ENCODE data around the gene AHRR.

The AHRR gene

DNA sequence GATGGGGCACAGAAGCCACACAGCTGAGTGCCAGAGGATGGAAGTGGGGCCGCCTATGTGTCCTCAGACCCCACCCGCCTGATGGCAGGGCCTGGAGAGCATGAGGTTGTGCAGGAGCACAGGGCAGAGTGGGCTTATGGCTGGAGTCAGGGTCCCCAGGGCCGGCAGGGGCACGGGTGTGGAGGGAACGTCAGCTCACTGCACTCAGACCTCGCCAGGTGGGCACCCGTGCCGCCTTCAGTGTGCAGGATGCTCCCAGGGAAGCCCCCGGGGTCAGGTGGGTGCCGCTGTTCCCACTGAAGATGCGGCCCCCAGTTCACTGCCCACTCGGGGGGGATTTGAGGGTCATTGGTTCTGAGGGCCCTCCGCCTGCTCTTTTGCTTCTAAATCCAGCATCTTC, 156.4 kb downstream of the AHRR start:
- Histone ChIP-seq H3K27ac (ENCODE audit: low read depth, low read length, severe bottlenecking) (no peak overlapping the region), H3K4me3 (ENCODE audit: extremely low read depth, insufficient read depth, low read length, poor library complexity, severe bottlenecking) (no peak overlapping the region), H3K9me3 (ENCODE audit: control insufficient read depth, low read length) (no peaks in the 10 kb centered on the region), H3K4me1 (ENCODE audit: control insufficient read depth, insufficient read depth, low read length, poor library complexity, severe bottlenecking) (peaks cover 6% of the 10 kb centered on the region), H3K36me3 (ENCODE audit: control insufficient read depth, insufficient read depth, low read length) (no peaks in the 10 kb centered on the region)
- WGBS, 2 experiments (ENCODE audit: insufficient coverage in 2 of 2), result 87 to 95% methylated on average over 12 to 13 of the region's 13 CpGs

DNA sequence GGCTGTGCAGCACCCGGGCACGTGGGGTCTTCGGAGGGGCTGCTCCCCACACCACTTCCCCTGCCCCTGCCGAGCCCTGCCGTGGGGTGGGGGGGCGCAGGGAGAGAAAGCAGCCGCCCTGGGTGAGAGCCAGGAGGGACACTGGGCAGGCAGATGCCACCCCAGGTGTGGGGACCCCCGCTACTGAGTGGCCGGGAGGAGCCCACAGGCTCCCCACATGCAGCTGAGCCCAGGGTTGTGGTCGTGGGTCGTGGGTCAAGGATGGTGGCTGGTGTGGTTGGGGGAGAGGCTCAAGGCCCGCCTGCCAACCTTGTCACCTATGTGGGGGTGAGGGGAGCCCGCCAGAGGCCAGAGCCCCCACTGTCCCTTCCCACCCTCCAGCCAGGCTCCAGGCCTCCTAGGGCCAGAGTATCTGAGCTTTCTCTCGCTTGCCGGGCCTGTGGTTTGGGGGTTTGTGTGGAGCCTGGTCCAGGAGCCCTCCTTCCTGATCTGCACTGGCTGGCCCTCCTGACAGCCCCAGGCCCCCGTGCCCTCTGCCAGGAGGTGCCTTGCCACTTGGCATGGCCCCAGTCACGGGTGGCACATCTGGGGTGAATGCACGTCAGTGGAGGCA, 157.0 kb downstream of the AHRR start:
- Histone ChIP-seq H3K9me3 (ENCODE audit: control insufficient read depth, low read length) (no peaks in the 10 kb centered on the region), H3K36me3 (ENCODE audit: control insufficient read depth, insufficient read depth, low read length) (no peaks in the 10 kb centered on the region), H3K4me1 (ENCODE audit: control insufficient read depth, insufficient read depth, low read length, poor library complexity, severe bottlenecking) (peaks cover 6% of the 10 kb centered on the region), H3K4me3 (ENCODE audit: extremely low read depth, insufficient read depth, low read length, poor library complexity, severe bottlenecking) (no peak overlapping the region), H3K27ac (ENCODE audit: low read depth, low read length, severe bottlenecking) (no peak overlapping the region)
- 90 to 91% methylated on average over 14 to 15 of the region's 18 CpGs for WGBS, 2 experiments (ENCODE audit: insufficient coverage in 2 of 2)

DNA sequence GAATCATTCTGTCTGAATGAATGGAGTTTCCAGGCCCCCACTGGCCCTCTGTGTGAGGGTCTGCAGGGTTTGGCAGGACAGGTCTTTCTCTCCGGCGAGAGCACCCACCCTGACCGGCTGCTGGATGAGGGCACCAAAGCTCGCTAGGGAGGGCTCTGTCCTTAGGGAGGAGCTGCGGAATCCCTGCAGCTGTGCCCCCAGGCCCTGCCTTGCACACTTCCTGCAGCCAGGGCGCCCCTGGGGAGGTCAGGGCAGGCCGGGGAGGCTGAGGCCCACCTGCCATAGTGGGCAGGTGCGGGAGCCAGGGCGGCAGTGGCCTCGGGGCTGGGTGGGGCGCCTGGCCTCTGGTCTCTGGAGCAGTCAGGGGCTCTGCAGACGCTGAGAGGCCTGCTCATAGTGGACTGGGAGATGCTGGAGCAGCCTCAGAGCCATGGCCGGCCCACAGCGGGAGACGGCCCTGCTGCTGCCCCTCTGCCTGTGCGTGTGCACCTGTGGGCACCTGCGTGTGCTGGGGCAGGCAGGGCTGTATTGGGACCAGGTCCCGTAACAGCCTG, 157.5 kb downstream of the AHRR start:
- WGBS, 2 experiments (ENCODE audit: insufficient coverage in 2 of 2), result 90 to 91% methylated on average over 18 of the region's 18 CpGs
- Histone ChIP-seq H3K4me1 (ENCODE audit: control insufficient read depth, insufficient read depth, low read length, poor library complexity, severe bottlenecking) (peaks cover 6% of the 10 kb centered on the region), H3K4me3 (ENCODE audit: extremely low read depth, insufficient read depth, low read length, poor library complexity, severe bottlenecking) (no peak overlapping the region), H3K27ac (ENCODE audit: low read depth, low read length, severe bottlenecking) (no peak overlapping the region), H3K36me3 (ENCODE audit: control insufficient read depth, insufficient read depth, low read length) (no peaks in the 10 kb centered on the region), H3K9me3 (ENCODE audit: control insufficient read depth, low read length) (no peaks in the 10 kb centered on the region)

DNA sequence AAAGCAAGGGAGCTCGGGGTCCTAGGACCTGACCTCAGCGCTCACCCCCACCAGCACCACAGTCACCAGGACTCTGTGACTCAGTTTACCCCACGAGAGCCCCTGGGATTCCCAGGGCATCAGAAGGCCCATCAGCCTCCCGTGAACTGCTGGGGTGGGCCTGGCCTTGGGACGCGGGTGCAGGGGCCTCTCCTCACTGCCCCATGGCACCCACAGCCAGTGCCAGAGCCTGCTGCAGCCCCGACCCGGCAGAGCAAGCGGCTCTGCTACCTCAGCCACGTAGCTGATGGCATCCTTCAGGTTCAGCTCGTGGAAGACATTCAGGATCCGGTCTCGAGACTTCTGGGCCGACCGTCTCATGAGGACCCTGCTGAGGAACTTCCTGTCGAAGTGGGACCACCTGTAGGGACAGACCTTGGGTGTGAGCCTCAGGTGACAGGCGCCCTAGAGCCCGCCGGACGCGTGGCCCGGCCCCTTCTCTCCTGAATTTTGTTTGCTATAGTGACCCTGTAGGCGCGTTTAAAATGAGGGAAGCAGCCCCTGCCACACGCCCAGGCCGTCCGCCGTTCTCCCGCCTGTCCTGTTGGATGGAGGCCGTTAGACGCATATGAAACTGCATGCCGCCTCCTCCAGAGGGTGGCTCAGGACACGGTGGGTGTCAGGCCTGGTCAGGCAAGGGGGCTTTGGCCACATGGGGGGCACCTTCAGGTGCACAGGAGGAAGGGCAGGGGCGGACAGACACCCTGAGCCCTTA, 158.2 kb downstream of the AHRR start:
- 86 to 87% methylated on average over 30 to 34 of the region's 34 CpGs for WGBS, 2 experiments (ENCODE audit: insufficient coverage in 2 of 2)
- Histone ChIP-seq H3K9me3 (ENCODE audit: control insufficient read depth, low read length) (no peaks in the 10 kb centered on the region), H3K4me1 (ENCODE audit: control insufficient read depth, insufficient read depth, low read length, poor library complexity, severe bottlenecking) (peaks cover 5% of the 10 kb centered on the region), H3K27ac (ENCODE audit: low read depth, low read length, severe bottlenecking) (no peak overlapping the region), H3K4me3 (ENCODE audit: extremely low read depth, insufficient read depth, low read length, poor library complexity, severe bottlenecking) (no peak overlapping the region), H3K36me3 (ENCODE audit: control insufficient read depth, insufficient read depth, low read length) (no peaks in the 10 kb centered on the region)

DNA sequence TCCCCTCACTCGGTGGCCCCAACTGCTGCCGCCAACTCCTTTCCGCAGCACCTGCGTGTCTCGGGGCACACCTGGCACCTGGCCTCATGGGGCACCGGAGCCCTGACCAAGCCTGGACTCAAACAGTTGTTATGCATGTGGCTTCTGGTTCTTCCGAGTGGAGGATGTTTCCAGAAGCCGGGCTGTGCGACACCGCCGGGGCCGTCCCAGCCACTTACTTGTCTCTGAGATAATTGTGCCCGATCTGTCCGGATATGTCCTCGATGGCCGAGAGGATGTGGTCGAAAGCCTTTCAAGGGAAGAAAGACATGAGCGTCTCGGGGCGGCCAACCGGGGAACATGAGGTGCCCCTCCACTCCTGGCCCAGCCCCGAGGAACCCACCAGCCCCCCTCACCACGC, 159.8 kb downstream of the AHRR start:
- 88 to 97% methylated on average over 17 to 21 of the region's 23 CpGs for WGBS, 2 experiments (ENCODE audit: insufficient coverage in 2 of 2)

DNA sequence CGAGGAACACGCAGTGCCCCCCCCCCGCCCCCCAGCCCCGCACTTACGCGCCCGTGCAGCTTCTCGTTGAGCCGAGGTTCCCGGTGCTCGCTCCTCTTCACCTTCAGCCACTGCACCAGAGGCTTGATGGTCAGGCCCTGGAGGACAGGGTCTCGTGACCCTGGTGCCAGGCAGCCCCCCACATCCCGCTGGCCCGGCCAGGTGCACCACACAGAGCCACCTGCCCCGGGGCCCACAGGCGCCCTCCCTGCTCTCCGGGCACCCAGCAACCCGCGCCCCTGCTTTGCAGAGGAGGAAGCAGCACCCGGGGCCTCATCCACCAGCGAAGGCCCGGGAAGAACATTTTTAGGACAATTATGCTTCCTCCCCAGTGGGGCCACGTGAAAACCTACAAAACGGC, 160.5 kb downstream of the AHRR start:
- no peaks in the 10 kb centered on the region for H3K9me3 ChIP-seq (ENCODE audit: control insufficient read depth, low read length)
- no peak overlapping the region for H3K27ac ChIP-seq (ENCODE audit: low read depth, low read length, severe bottlenecking)
- WGBS, 2 experiments (ENCODE audit: insufficient coverage in 2 of 2), result 96 to 97% methylated on average over 18 to 20 of the region's 24 CpGs
- H3K36me3 ChIP-seq (ENCODE audit: control insufficient read depth, insufficient read depth, low read length), result no peaks in the 10 kb centered on the region
- H3K4me1 ChIP-seq (ENCODE audit: control insufficient read depth, insufficient read depth, low read length, poor library complexity, severe bottlenecking), result no peaks in the 10 kb centered on the region
- H3K4me3 ChIP-seq (ENCODE audit: extremely low read depth, insufficient read depth, low read length, poor library complexity, severe bottlenecking), result no peak overlapping the region

More for the DNA sequence above, 159.8 kb downstream of the AHRR start:
- Histone ChIP-seq H3K9me3 (ENCODE audit: control insufficient read depth, low read length) (no peaks in the 10 kb centered on the region), H3K4me3 (ENCODE audit: extremely low read depth, insufficient read depth, low read length, poor library complexity, severe bottlenecking) (no peak overlapping the region), H3K36me3 (ENCODE audit: control insufficient read depth, insufficient read depth, low read length) (no peaks in the 10 kb centered on the region), H3K4me1 (ENCODE audit: control insufficient read depth, insufficient read depth, low read length, poor library complexity, severe bottlenecking) (no peaks in the 10 kb centered on the region), H3K27ac (ENCODE audit: low read depth, low read length, severe bottlenecking) (no peak overlapping the region)

DNA sequence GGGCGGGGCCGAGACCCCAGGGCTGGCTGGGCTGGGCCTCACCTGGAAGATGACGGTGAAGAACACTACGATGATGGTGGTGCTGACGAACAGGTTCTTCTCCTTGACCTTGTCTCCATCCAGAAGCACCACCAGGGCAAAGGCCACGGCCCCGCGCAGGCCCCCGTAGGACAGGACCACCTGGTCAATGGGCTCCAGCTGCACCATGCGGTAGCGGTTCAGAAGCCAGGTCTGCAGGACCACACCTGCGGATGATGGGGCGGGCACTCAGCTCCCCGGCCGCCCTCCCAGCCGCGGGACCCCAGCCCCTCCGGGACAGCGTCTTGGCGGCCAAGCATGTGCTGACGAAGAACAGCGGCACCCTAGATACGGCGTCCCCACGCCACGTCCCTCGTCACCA, 161.0 kb downstream of the AHRR start:
- WGBS, 2 experiments (ENCODE audit: insufficient coverage in 2 of 2), result 94 to 98% methylated on average over 26 to 27 of the region's 27 CpGs
- H3K4me1 ChIP-seq (ENCODE audit: control insufficient read depth, insufficient read depth, low read length, poor library complexity, severe bottlenecking), result no peaks in the 10 kb centered on the region
- no peak overlapping the region for H3K27ac ChIP-seq (ENCODE audit: low read depth, low read length, severe bottlenecking)
- H3K4me3 ChIP-seq (ENCODE audit: extremely low read depth, insufficient read depth, low read length, poor library complexity, severe bottlenecking), result no peak overlapping the region
- no peaks in the 10 kb centered on the region for H3K36me3 ChIP-seq (ENCODE audit: control insufficient read depth, insufficient read depth, low read length)
- no peaks in the 10 kb centered on the region for H3K9me3 ChIP-seq (ENCODE audit: control insufficient read depth, low read length)

DNA sequence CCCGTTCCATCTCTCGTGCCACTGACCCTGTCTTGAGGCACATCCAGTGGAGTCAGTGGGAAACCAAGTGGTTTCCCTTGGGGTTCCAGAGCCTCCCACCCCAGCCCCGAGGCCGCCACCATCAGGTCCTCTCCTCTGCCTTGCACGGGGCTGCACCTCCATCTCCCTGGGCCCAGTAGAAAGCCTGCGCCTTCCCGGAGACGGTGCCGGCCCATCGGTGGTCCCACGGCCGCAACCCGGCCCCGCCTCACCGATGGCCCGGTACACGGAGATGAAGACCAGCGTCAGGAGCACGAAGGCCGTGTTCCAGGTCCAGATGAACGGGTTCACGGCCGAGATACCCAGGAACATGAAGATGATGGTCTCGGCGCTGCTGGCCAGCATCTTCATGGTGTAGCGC, 161.5 kb downstream of the AHRR start:
- no peaks in the 10 kb centered on the region for H3K36me3 ChIP-seq (ENCODE audit: control insufficient read depth, insufficient read depth, low read length)
- no peak overlapping the region for H3K27ac ChIP-seq (ENCODE audit: low read depth, low read length, severe bottlenecking)

DNA sequence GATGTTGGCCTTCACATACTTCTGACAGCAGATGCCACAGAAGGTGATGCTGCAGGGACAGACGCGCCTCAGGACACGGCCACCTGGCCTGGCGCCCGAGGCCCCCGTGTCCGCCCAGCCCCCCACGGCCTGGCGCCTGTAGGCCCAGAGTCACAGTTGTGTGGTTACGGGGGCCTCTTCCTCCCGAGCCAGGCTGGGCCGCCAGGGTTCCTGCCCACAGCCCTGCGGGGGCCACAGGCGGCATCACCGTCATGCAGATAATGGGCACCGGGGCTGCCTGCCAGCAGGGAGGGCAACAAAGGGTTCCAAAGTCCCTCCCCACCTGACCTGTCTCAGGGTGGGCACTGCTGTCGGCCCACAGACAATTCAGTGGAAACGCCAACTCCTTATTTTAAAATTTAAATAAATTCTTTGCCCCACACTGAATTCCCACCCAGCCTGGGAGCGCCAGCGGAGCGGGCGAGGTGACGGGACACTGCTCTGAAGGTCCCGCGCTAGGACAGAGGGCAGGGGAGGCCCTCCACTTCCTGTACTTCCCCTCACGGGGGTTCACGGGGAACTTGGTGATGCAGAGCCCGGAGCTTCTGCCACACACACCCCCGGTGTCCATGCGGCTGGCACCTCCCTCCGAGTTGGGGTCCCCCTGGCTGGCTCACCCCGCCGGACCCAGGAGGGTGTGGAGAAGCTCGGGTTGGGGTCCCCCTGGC, 162.1 kb downstream of the AHRR start:
- 90 to 96% methylated on average over 22 to 27 of the region's 34 CpGs for WGBS, 2 experiments (ENCODE audit: insufficient coverage in 2 of 2)

More for the DNA sequence above, 161.5 kb downstream of the AHRR start:
- H3K9me3 ChIP-seq (ENCODE audit: control insufficient read depth, low read length), result no peaks in the 10 kb centered on the region
- WGBS, 2 experiments (ENCODE audit: insufficient coverage in 2 of 2), result 94 to 96% methylated on average over 22 to 25 of the region's 26 CpGs
- H3K4me3 ChIP-seq (ENCODE audit: extremely low read depth, insufficient read depth, low read length, poor library complexity, severe bottlenecking), result no peak overlapping the region
- no peaks in the 10 kb centered on the region for H3K4me1 ChIP-seq (ENCODE audit: control insufficient read depth, insufficient read depth, low read length, poor library complexity, severe bottlenecking)

DNA sequence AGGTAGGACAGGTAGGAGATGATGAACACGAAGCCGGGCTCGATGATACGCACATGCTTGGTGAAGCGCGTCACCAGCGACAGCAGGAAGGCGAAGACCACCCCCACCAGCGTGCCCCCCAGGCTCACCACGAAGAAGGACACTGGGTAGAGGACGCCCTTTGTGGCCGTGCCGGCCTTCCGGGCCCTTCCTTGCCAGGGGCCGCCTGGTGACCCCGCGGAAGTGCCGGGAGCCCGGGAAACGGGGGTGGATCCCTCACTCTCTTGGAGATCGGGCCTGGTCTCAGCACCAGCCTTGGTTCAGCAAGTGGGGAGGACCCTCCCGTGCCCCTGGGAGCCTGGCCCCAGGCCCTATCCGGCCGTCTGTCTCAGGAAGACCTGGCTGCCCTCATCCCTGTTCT, 163.0 kb downstream of the AHRR start:
- Histone ChIP-seq H3K9me3 (ENCODE audit: control insufficient read depth, low read length) (no peaks in the 10 kb centered on the region), H3K4me3 (ENCODE audit: extremely low read depth, insufficient read depth, low read length, poor library complexity, severe bottlenecking) (no peak overlapping the region), H3K27ac (ENCODE audit: low read depth, low read length, severe bottlenecking) (no peak overlapping the region), H3K4me1 (ENCODE audit: control insufficient read depth, insufficient read depth, low read length, poor library complexity, severe bottlenecking) (no peaks in the 10 kb centered on the region), H3K36me3 (ENCODE audit: control insufficient read depth, insufficient read depth, low read length) (no peaks in the 10 kb centered on the region)
- WGBS, 2 experiments (ENCODE audit: insufficient coverage in 2 of 2), result 95 to 96% methylated on average over 24 of the region's 24 CpGs

More for the DNA sequence above, 162.1 kb downstream of the AHRR start:
- H3K4me3 ChIP-seq (ENCODE audit: extremely low read depth, insufficient read depth, low read length, poor library complexity, severe bottlenecking), result no peak overlapping the region
- no peaks in the 10 kb centered on the region for H3K4me1 ChIP-seq (ENCODE audit: control insufficient read depth, insufficient read depth, low read length, poor library complexity, severe bottlenecking)
- no peaks in the 10 kb centered on the region for H3K9me3 ChIP-seq (ENCODE audit: control insufficient read depth, low read length)
- H3K27ac ChIP-seq (ENCODE audit: low read depth, low read length, severe bottlenecking), result no peak overlapping the region
- no peaks in the 10 kb centered on the region for H3K36me3 ChIP-seq (ENCODE audit: control insufficient read depth, insufficient read depth, low read length)
